AG10803 (cell line): ENCODE measurements around the gene CACNA2D1.

Experiments used
- DNase-seq: peaks from one replicate; pipeline ENCODE4 v3.0.0; 2010; ENCODE audit warnings: low read depth
- H3K4me3 ChIP-seq: 2 replicates; pipeline ENCODE4 v1.5.1; 2011; ENCODE audit warnings: mild to moderate bottlenecking, low read length, control low read depth
- TF ChIP-seq, protein P1 (sequence below): conservative IDR thresholded peaks from 2 replicates; pipeline ENCODE4 v1.5.1; 2011; ENCODE audit warnings: mild to moderate bottlenecking, low read length, control low read depth, inconsistent platforms

Gene CACNA2D1

GRCh38 chr7:82331234-82331633 is 112.3 kb downstream of the CACNA2D1 start:
- DNase-seq, result peak; percentile 42
- no peak overlapping the region for H3K4me3 ChIP-seq
- TF ChIP-seq, protein P1, sequence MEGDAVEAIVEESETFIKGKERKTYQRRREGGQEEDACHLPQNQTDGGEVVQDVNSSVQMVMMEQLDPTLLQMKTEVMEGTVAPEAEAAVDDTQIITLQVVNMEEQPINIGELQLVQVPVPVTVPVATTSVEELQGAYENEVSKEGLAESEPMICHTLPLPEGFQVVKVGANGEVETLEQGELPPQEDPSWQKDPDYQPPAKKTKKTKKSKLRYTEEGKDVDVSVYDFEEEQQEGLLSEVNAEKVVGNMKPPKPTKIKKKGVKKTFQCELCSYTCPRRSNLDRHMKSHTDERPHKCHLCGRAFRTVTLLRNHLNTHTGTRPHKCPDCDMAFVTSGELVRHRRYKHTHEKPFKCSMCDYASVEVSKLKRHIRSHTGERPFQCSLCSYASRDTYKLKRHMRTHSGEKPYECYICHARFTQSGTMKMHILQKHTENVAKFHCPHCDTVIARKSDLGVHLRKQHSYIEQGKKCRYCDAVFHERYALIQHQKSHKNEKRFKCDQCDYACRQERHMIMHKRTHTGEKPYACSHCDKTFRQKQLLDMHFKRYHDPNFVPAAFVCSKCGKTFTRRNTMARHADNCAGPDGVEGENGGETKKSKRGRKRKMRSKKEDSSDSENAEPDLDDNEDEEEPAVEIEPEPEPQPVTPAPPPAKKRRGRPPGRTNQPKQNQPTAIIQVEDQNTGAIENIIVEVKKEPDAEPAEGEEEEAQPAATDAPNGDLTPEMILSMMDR, result no peak

DNA sequence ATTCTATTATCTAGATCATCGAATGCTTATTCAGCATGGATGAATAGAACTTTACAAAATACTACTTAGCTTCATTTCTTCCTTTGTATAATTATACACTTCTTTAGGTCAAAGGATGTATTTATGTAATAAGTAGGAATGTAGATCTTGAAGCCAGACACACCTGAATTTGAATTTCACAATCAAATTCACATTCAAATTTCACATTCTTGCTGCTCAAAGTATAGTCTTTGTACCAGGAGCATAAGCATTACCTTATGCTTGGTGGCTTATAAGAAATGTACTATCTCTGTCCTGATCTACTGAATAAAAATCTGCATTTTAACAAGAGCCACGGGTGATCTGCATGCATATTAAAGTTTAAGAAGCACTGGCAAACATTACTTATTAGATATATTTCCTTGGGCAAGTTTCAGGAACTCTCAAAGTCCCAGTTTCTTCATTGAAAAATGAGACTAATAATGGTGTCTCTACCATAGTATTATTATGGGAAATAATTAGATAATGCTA is 112.8 kb downstream of the CACNA2D1 start:
- no peak overlapping the region for H3K4me3 ChIP-seq
- TF ChIP-seq, protein P1, result no peak
- no peak for DNase-seq

GRCh38 chr7:82327898-82328297 is 115.7 kb downstream of the CACNA2D1 start:
- TF ChIP-seq, protein P1, result no peak
- no peak overlapping the region for H3K4me3 ChIP-seq
- DNase-seq, result no peak

- peak; percentile 38 for DNase-seq
- no peak overlapping the region for H3K4me3 ChIP-seq
- TF ChIP-seq, protein P1, result no peak
Measured at GRCh38 chr7:82325416-82325815, 118.2 kb downstream of the CACNA2D1 start.

GRCh38 chr7:82323806-82324205 is 119.8 kb downstream of the CACNA2D1 start:
- H3K4me3 ChIP-seq, result no peak overlapping the region
- peak; percentile 23 for DNase-seq
- TF ChIP-seq, protein P1, result no peak

GRCh38 chr7:82319674-82320118 is 123.9 kb downstream of the CACNA2D1 start:
- TF ChIP-seq, protein P1, result no peak
- H3K4me3 ChIP-seq, result no peak overlapping the region
- DNase-seq, result peak; percentile 92

- TF ChIP-seq, protein P1, result no peak
Measured at GRCh38 chr7:82318786-82319185, 124.8 kb downstream of the CACNA2D1 start.

More at GRCh38 chr7:82318786-82319185, 124.8 kb downstream of the CACNA2D1 start:
- H3K4me3 ChIP-seq, result no peak overlapping the region
- no peak for DNase-seq
